Thyroid gland (tissue), 4 donors: ENCODE results near the gene STARD6.

Source experiments
- POLR2A ChIP-seq, 2 donors: fragments of 450-650 bp; IDR thresholded peaks; one replicate each; pipeline ENCODE4 v1.6.1; 2017; ENCODE audit warnings: antibody characterized with exemption in 2 of 2, mild to moderate bottlenecking in 2 of 2, moderate library complexity in 1 of 2
- TF ChIP-seq, protein P1 (sequence below), 6 experiments: fragments of 200-600 bp in 3 of 6; fragments of 450-650 bp in 3 of 6; sonication (generic) in 3 of 6; IDR thresholded peaks; one replicate each; pipeline ENCODE4 v1.5.1; 2016 to 2019; ENCODE audit warnings: antibody characterized with exemption in 6 of 6, mild to moderate bottlenecking in 2 of 6, inconsistent platforms in 1 of 6, moderate library complexity in 1 of 6

DNA sequence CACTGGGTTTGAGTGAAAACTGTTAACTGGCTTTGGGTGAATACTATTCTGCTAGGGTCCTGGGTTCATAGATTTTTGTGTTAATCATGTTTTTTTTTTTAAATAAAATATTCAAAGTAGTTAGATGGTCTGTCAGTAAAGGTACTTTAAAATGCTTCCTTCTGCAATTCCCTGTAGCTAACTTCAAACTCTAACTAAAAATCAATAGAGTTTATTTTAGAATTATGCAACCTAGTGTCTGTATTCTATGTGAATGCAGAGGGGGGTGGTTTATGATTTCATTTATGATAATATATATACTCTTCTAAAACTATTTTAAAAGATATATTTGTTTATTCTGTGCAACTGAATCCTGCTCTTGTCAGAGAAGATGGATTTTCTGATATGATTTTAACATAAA lies 27.9 kb downstream of the STARD6 start:
- TF ChIP-seq, protein P1, sequence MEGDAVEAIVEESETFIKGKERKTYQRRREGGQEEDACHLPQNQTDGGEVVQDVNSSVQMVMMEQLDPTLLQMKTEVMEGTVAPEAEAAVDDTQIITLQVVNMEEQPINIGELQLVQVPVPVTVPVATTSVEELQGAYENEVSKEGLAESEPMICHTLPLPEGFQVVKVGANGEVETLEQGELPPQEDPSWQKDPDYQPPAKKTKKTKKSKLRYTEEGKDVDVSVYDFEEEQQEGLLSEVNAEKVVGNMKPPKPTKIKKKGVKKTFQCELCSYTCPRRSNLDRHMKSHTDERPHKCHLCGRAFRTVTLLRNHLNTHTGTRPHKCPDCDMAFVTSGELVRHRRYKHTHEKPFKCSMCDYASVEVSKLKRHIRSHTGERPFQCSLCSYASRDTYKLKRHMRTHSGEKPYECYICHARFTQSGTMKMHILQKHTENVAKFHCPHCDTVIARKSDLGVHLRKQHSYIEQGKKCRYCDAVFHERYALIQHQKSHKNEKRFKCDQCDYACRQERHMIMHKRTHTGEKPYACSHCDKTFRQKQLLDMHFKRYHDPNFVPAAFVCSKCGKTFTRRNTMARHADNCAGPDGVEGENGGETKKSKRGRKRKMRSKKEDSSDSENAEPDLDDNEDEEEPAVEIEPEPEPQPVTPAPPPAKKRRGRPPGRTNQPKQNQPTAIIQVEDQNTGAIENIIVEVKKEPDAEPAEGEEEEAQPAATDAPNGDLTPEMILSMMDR (IDR thresholded peaks at IDR 0.05), result no peak
- no peak for TF ChIP-seq POLR2A (IDR thresholded peaks at IDR 0.05)
